ENCODE data around the gene SLC43A1.

- TF ChIP-seq CTCF (IDR thresholded peaks at IDR 0.05 in 4 of 5, conservative IDR thresholded peaks at IDR 0.05 in 1 of 5) (no peak), POLR2A (IDR thresholded peaks at IDR 0.05) (no peak)
Measured at GRCh38 chr11:57464539-57465181, 50.8 kb downstream of the SLC43A1 start.
